OCI-LY7 (cell line): ENCODE data around the gene RAB15. TPM values are rescaled to one million over a fixed set of nuclear protein-coding genes. Genes with fewer than 3 reads are reported as not detected.

ENCODE experiments used
- BruUV-seq: library from RNA; stranded (reverse); fragments of 400-500 nt; replicated peaks from 2 replicates; lab custom pipeline; 2021; lab: Mats Ljungman, UMichigan
- CTCF ChIA-PET: fragments of 300-600 bp; sonication (Branson Sonifier 250); formaldehyde crosslinking; loops from one replicate; lab custom pipeline; 2022; ENCODE audit warnings: antibody characterized with exemption; ENCODE audit not compliant: unreplicated experiment; lab: Charles Lee
- POLR2A ChIA-PET: fragments of 300-600 bp; sonication (Branson Sonifier 250); formaldehyde crosslinking; loops from one replicate; lab custom pipeline; 2022; ENCODE audit warnings: antibody characterized with exemption; lab: Charles Lee
- DNase-seq: peaks from one replicate; pipeline ENCODE4 v3.0.0-alpha.2; 2015; ENCODE audit warnings: low spot score
- H2AFZ ChIP-seq: fragments of 200-600 bp; sonication (generic), shearing (Covaris generic); 2 replicates; pipeline ENCODE4 v1.6.1; 2014; ENCODE audit warnings: mild to moderate bottlenecking, antibody characterized with exemption, low read length, moderate library complexity
- H3K27ac ChIP-seq: fragments of 200-600 bp; sonication (generic); 2 replicates; pipeline ENCODE4 v1.5.1; 2014; ENCODE audit warnings: mixed run types, low read depth, mild to moderate bottlenecking, moderate library complexity, low read length, inconsistent platforms; ENCODE audit not compliant: poor library complexity, severe bottlenecking
- H3K36me3 ChIP-seq: fragments of 200-600 bp; sonication (generic); 2 replicates; pipeline ENCODE4 v1.6.1; 2014; ENCODE audit warnings: mild to moderate bottlenecking, antibody characterized with exemption, low read length, moderate library complexity, mixed read lengths; ENCODE audit not compliant: insufficient read depth
- H3K4me1 ChIP-seq: fragments of 200-600 bp; sonication (generic); 2 replicates; pipeline ENCODE4 v1.5.1; 2014; ENCODE audit warnings: mild to moderate bottlenecking, low read length; ENCODE audit not compliant: insufficient read depth, poor library complexity, severe bottlenecking
- H3K4me2 ChIP-seq: fragments of 200-600 bp; sonication (generic); 2 replicates; pipeline ENCODE4 v1.6.1; 2014; ENCODE audit warnings: mild to moderate bottlenecking, low read length
- H3K4me3 ChIP-seq: fragments of 200-600 bp; sonication (generic); 2 replicates; pipeline ENCODE4 v1.5.1; 2014; ENCODE audit warnings: mild to moderate bottlenecking, low read depth, low read length; ENCODE audit not compliant: poor library complexity, severe bottlenecking
- H3K79me2 ChIP-seq: fragments of 200-600 bp; sonication (generic); 2 replicates; pipeline ENCODE4 v1.6.1; 2016; ENCODE audit warnings: low read depth, mild to moderate bottlenecking, low read length, moderate library complexity, mixed read lengths; ENCODE audit not compliant: insufficient read depth
- H3K9me2 ChIP-seq: fragments of 200-600 bp; sonication (generic); 2 replicates; pipeline ENCODE4 v1.6.1; 2016; ENCODE audit warnings: mild to moderate bottlenecking, low read length, mixed read lengths; ENCODE audit not compliant: insufficient read depth
- H3K9me3 ChIP-seq: fragments of 200-600 bp; sonication (generic); 2 replicates; pipeline ENCODE4 v1.6.1; 2014; ENCODE audit warnings: mild to moderate bottlenecking, mixed run types, low read length, mixed read lengths
- H4K20me1 ChIP-seq: fragments of 200-600 bp; sonication (generic); 2 replicates; pipeline ENCODE4 v1.6.1; 2014; ENCODE audit warnings: mild to moderate bottlenecking, antibody characterized with exemption, low read length, moderate library complexity, mixed read lengths; ENCODE audit not compliant: insufficient read depth
- CTCF ChIP-seq: fragments of 200-600 bp; sonication (generic); conservative IDR thresholded peaks from 2 replicates; pipeline ENCODE4 v1.5.1; 2014; ENCODE audit warnings: mild to moderate bottlenecking, antibody characterized with exemption, low read length, moderate library complexity, mixed read lengths
- EZH2phosphoT487 ChIP-seq: fragments of 200-600 bp; sonication (generic); IDR thresholded peaks from 2 replicates; pipeline ENCODE4 v1.6.1; 2018; ENCODE audit warnings: low read depth, borderline replicate concordance, mild to moderate bottlenecking, mixed run types, antibody characterized with exemption, low read length, moderate library complexity, mixed read lengths
- intact Hi-C: fragments of 100-400 bp; cut with micrococcal nuclease; formaldehyde crosslinking; loops from one replicate; pipeline ENCODE4 v1.10.0; 2022; ENCODE audit not compliant: unreplicated experiment
- total RNA-seq, 2 experiments: library from RNA; depleted of rRNA in 1 of 2; stranded (reverse); fragments of >200 nt in 1 of 2; shearing (Covaris generic) in 1 of 2; gene quantifications; 2 replicates each; pipeline ENCODE4 v1.2.3, GENCODE V29; 2014 to 2022

Gene RAB15
- total RNA-seq, 2 experiments from 2014 or later = 0.38 TPM; not detected in 1

GRCh38 chr14:64939817-64940190 is 32.3 kb downstream of the RAB15 start:
- DNase-seq = no peak
- ChIA-PET CTCF (no interaction called here), POLR2A (interaction anchor here (0.6 kb wide), 1 partner anchor 448 kb away, joined by 6 read pairs; no protein-coding TSS in a partner anchor)
- TF ChIP-seq EZH2phosphoT487 (no peak), CTCF (no peak)
- intact Hi-C loops = loop anchor here (10.0 kb wide), 1 partner anchor 975 kb away; no protein-coding TSS in a partner anchor
- no peak overlapping the region for H3K4me3 ChIP-seq
- no peaks in the 10 kb centered on the region for H3K9me2 ChIP-seq
- H3K79me2 ChIP-seq = no peaks in the 10 kb centered on the region
- BruUV-seq = no TSS peak
- H3K4me2 ChIP-seq = no peak overlapping the region
- H3K36me3 ChIP-seq = peaks cover 32% of the 10 kb centered on the region
- H2AFZ ChIP-seq = no peak overlapping the region
- H3K9me3 ChIP-seq = no peaks in the 10 kb centered on the region
- H3K27ac ChIP-seq = no peak overlapping the region
- H3K4me1 ChIP-seq = no peaks in the 10 kb centered on the region
- no peaks in the 10 kb centered on the region for H4K20me1 ChIP-seq

GRCh38 chr14:64938972-64939816 is 32.9 kb downstream of the RAB15 start:
- POLR2A ChIA-PET = interaction anchor here (0.5 to 0.6 kb wide), 2 partner anchors 10 to 448 kb away, joined by 4 to 6 read pairs; no protein-coding TSS in a partner anchor

More at GRCh38 chr14:64938972-64939816, 32.9 kb downstream of the RAB15 start:
- H3K9me3 ChIP-seq = no peaks in the 10 kb centered on the region
- no peak for DNase-seq
- intact Hi-C loops = no loop called here
- no peak for TF ChIP-seq CTCF
- TF ChIP-seq EZH2phosphoT487 = no peak
- BruUV-seq = no TSS peak
- H3K79me2 ChIP-seq = no peaks in the 10 kb centered on the region
- no peaks in the 10 kb centered on the region for H3K9me2 ChIP-seq
- no peaks in the 10 kb centered on the region for H3K4me1 ChIP-seq
- H3K36me3 ChIP-seq = peaks cover 38% of the 10 kb centered on the region
- CTCF ChIA-PET = no interaction called here
- no peak overlapping the region for H2AFZ ChIP-seq
- H3K27ac ChIP-seq = no peak overlapping the region
- H4K20me1 ChIP-seq = no peaks in the 10 kb centered on the region
- no peak overlapping the region for H3K4me2 ChIP-seq
- H3K4me3 ChIP-seq = no peak overlapping the region
